Naive thymus-derived CD4-positive, alpha-beta T cell (primary cell): ENCODE data around the gene DNAAF1. TPM values are rescaled to one million over a fixed set of nuclear protein-coding genes. Genes with fewer than 3 reads are reported as not detected.

Source experiments
- ATAC-seq: fragments of 150-1000 bp; cut with Tn5 transposase; 2 replicates; pipeline ENCODE4 v1.10.0; 2021; ENCODE audit warnings: mild to moderate bottlenecking, moderate library complexity
- CTCF ChIA-PET: fragments of 350-600 bp; sonication (Branson Sonifier 250); formaldehyde crosslinking; loops from one replicate; lab custom pipeline; 2021; ENCODE audit warnings: antibody characterized with exemption; lab: Charles Lee
- POLR2A ChIA-PET: fragments of 350-600 bp; sonication (Branson Sonifier 250); formaldehyde crosslinking; loops from one replicate; lab custom pipeline; 2021; ENCODE audit warnings: antibody characterized with exemption, inconsistent platforms; lab: Charles Lee
- DNase-seq, 9 donors: peaks; one replicate each; pipeline versions ENCODE4 v3.0.0 to v3.0.0-alpha.2; 2020 to 2022; ENCODE audit warnings: mixed read lengths in 1 of 9
- H3K27ac ChIP-seq: one replicate; pipeline ENCODE4 v1.7.0; 2013; ENCODE audit warnings: mild to moderate bottlenecking, low read depth, low read length, moderate library complexity
- H3K27me3 ChIP-seq, 2 donors: one replicate each; pipeline ENCODE4 v1.7.0; 2013; ENCODE audit warnings: low read length in 2 of 2, mild to moderate bottlenecking in 2 of 2, moderate library complexity in 2 of 2; ENCODE audit not compliant: control insufficient read depth in 2 of 2, insufficient read depth in 2 of 2
- H3K36me3 ChIP-seq, 3 experiments: 1 replicate in 2 of 3; 2 replicates in 1 of 3; pipeline ENCODE4 v1.7.0; 2013; ENCODE audit warnings: low read length in 3 of 3, mild to moderate bottlenecking in 3 of 3, moderate library complexity in 1 of 3; ENCODE audit not compliant: insufficient read depth in 3 of 3, control insufficient read depth in 2 of 3
- H3K4me1 ChIP-seq, 2 donors: one replicate each; pipeline ENCODE4 v1.7.0; 2013; ENCODE audit warnings: low read length in 2 of 2, mild to moderate bottlenecking in 2 of 2, moderate library complexity in 1 of 2; ENCODE audit not compliant: control insufficient read depth in 2 of 2, insufficient read depth in 2 of 2
- H3K4me3 ChIP-seq: 2 replicates; pipeline ENCODE4 v1.7.0; 2013; ENCODE audit warnings: mild to moderate bottlenecking, low read length
- H3K9me3 ChIP-seq, 3 experiments: 1 replicate in 2 of 3; 2 replicates in 1 of 3; pipeline ENCODE4 v1.7.0; 2013; ENCODE audit warnings: low read length in 3 of 3; ENCODE audit not compliant: control insufficient read depth in 2 of 3
- H3K27ac Mint-ChIP-seq, 9 donors: one replicate each; pipeline ENCODE4 v1.8.0; 2020 to 2022; ENCODE audit warnings: mixed read lengths in 9 of 9, mild to moderate bottlenecking in 8 of 9, moderate library complexity in 5 of 9, inconsistent platforms in 2 of 9
- H3K27me3 Mint-ChIP-seq, 5 donors: one replicate each; pipeline ENCODE4 v1.8.0; 2021 to 2022; ENCODE audit warnings: mixed read lengths in 5 of 5, mild to moderate bottlenecking in 1 of 5
- H3K36me3 Mint-ChIP-seq, 5 donors: one replicate each; pipeline ENCODE4 v1.8.0; 2020 to 2022; ENCODE audit warnings: mixed read lengths in 5 of 5, mild to moderate bottlenecking in 3 of 5, inconsistent platforms in 1 of 5
- H3K4me1 Mint-ChIP-seq, 7 donors: one replicate each; pipeline ENCODE4 v1.8.0; 2020 to 2022; ENCODE audit warnings: mixed read lengths in 7 of 7, mild to moderate bottlenecking in 3 of 7, inconsistent platforms in 1 of 7
- H3K4me3 Mint-ChIP-seq, 10 donors: one replicate each; pipeline ENCODE4 v1.8.0; 2020 to 2022; ENCODE audit warnings: mild to moderate bottlenecking in 10 of 10, mixed read lengths in 10 of 10, moderate library complexity in 6 of 10, inconsistent platforms in 2 of 10
- H3K9me3 Mint-ChIP-seq, 11 donors: one replicate each; pipeline ENCODE4 v1.8.0; 2020 to 2022; ENCODE audit warnings: mixed read lengths in 11 of 11, mild to moderate bottlenecking in 4 of 11, inconsistent platforms in 1 of 11, moderate library complexity in 1 of 11
- intact Hi-C, 2 donors: fragments of 100-400 bp; cut with micrococcal nuclease; formaldehyde crosslinking; loops; one replicate each; pipeline ENCODE4 v1.15.1; 2023
- polyA plus RNA-seq, 2 donors: library from polyadenylated mRNA; unstranded; fragments of 300-500 nt; fragmentation: Illumina TruSeq; gene quantifications; one replicate each; pipeline ENCODE4 v1.2.3, GENCODE V29; 2021
- total RNA-seq, 6 experiments: library from RNA in 5 of 6; stranded (reverse) in 5 of 6; gene quantifications; 1 replicate in 5 of 6; 2 replicates in 1 of 6; pipeline ENCODE4 v1.2.3 and lab custom pipeline; 2021 to 2026

Gene DNAAF1
- total and polyA plus RNA-seq, 7 experiments from 2014 or later: 0.06 to 2.2 (median 0.38) TPM; not detected in 3

DNA sequence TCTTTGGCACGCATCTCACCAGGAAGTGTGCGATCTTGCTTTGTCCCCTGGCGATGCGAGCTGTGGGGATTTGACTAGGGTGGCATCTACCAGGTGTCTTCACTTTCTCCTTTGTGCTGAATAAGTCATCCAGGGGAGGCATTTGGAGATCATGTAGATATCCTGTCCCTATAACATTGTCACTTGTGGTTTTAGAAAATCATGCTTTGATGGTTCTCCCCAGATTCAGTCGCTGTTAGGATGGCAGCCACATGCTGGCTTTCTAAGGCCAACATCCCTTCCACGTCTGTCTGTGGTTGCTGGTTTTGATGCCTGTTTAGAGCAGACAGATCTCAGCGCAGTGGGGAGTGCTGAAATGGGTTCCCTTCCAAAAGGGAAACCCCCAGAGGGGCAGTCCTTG lies 48.4 kb downstream of the DNAAF1 start:
- Histone ChIP-seq H3K27ac (peak overlapping the region; percentile 42), H3K9me3 (no peaks in the 10 kb centered on the region), H3K36me3 (no peaks in the 10 kb centered on the region), H3K27me3 (no peaks in the 10 kb centered on the region), H3K4me3 (no peak overlapping the region), H3K4me1 (peaks cover 0 to 18% of the 10 kb centered on the region in 2 donors)
- H3K36me3 Mint-ChIP-seq: no peaks in the 10 kb centered on the region
- ATAC-seq (peak; percentile 69), DNase-seq (peak in 6 of 9 donors; percentile 33 to 43 (median 35))
- peak overlapping the region; percentile 51 to 92 (median 84) for H3K27ac Mint-ChIP-seq
- H3K27me3 Mint-ChIP-seq: peaks cover 0 to 4% (median 0%) of the 10 kb centered on the region in 5 donors
- intact Hi-C loops: loop anchor here in 1 of 2 donors (5.0 kb wide), 1 partner anchor 424 kb away; the partner anchor contains the start of gene COTL1
- peak overlapping the region; percentile 25 to 85 (median 75) for H3K4me3 Mint-ChIP-seq
- CTCF ChIA-PET: no interaction called here
- POLR2A ChIA-PET: interaction anchor here (0.6 kb wide), 1 partner anchor 291 kb away, joined by 3 read pairs; no protein-coding TSS in a partner anchor
- H3K9me3 Mint-ChIP-seq: no peaks in the 10 kb centered on the region
- H3K4me1 Mint-ChIP-seq: peaks cover 18 to 20% (median 20%) of the 10 kb centered on the region in 7 donors

DNA sequence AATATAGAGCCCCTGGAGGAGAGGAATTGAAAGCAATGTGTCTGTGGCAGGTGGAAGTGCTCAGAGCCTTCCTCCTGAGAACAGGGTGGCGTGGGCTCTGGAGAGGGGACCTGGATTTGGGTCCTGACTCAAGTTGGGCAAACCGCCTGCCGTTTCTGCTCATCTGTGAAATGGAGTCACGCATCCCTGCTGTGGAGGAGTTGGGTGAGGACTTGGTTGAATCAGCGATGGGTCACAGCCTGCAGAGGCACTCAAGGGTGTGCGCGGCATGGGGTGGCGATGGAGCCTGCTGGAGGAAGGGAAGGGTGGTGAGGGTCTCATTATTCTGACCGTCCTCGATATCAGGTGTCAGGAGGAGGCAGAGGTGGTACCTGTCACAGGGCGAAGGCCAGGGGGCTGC lies 48.9 kb downstream of the DNAAF1 start:
- POLR2A ChIA-PET: interaction anchor here (0.6 kb wide), 1 partner anchor 292 kb away, joined by 3 read pairs; no protein-coding TSS in a partner anchor
- H3K36me3 Mint-ChIP-seq: no peaks in the 10 kb centered on the region
- peaks cover 0 to 18% of the 10 kb centered on the region in 2 donors for H3K4me1 ChIP-seq
- intact Hi-C loops: loop anchor here in 1 of 2 donors (5.0 kb wide), 1 partner anchor 423 kb away; the partner anchor contains the start of gene COTL1
- ATAC-seq (no peak), DNase-seq (no peak)
- H3K4me1 Mint-ChIP-seq: peaks cover 18 to 20% (median 20%) of the 10 kb centered on the region in 7 donors
- peak overlapping the region; percentile 25 to 85 (median 75) for H3K4me3 Mint-ChIP-seq
- peak overlapping the region; percentile 42 for H3K27ac ChIP-seq
- peaks cover 0 to 4% (median 0%) of the 10 kb centered on the region in 5 donors for H3K27me3 Mint-ChIP-seq
- H3K27ac Mint-ChIP-seq: peak overlapping the region; percentile 51 to 92 (median 84)
- no peaks in the 10 kb centered on the region for H3K9me3 ChIP-seq
- CTCF ChIA-PET: no interaction called here
- H3K9me3 Mint-ChIP-seq: no peaks in the 10 kb centered on the region
- H3K36me3 ChIP-seq: no peaks in the 10 kb centered on the region
- peak overlapping the region; percentile 28 for H3K4me3 ChIP-seq
- H3K27me3 ChIP-seq: no peaks in the 10 kb centered on the region

DNA sequence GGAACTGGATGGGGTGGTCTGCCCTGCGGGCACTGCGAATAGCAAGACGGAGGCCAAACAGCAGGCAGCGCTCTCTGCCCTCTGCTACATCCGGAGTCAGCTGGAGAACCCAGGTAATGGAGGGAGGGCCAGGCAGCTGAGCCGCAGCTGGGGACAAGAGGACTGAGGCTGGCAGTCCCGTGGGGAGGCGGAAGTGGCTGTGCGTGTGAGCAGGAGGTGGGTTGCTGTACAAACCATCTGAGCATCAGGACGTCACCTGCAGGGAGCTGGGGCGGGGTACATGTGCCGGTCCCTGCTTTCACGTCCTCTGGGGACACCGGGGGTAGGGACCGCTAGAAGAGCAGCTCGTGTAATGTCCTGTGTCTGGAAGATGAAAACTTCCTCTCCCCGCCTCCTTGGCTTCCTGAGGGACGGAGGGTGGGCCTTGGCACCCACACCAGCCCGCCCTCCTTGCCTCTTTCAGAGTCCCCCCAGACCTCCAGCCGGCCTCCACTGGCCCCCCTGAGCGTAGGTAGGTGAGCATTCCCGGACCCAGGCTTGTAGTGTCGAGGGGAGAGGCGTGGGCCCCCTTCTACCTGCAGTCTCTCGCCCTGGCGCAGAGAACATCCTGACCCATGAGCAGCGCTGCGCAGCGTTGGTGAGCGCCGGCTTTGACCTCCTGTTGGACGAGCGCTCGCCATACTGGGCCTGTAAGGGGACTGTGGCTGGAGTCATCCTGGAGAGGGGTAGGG lies 49.5 kb downstream of the DNAAF1 start:
- Mint-ChIP-seq H3K27ac (peak overlapping the region; percentile 51 to 92 (median 72)), H3K9me3 (no peaks in the 10 kb centered on the region), H3K4me1 (peaks cover 18 to 20% (median 20%) of the 10 kb centered on the region in 7 donors), H3K27me3 (peaks cover 0 to 4% (median 0%) of the 10 kb centered on the region in 5 donors), H3K36me3 (no peaks in the 10 kb centered on the region), H3K4me3 (peak overlapping the region; percentile 25 to 85 (median 75))
- H3K27me3 ChIP-seq: no peaks in the 10 kb centered on the region
- POLR2A ChIA-PET: interaction anchor here (0.5 to 0.8 kb wide), 2 partner anchors 115 to 387 kb away, joined by 3 read pairs; partner anchors contain the start of gene HSBP1
- CTCF ChIA-PET: interaction anchor here (0.6 kb wide), 1 partner anchor 289 kb away, joined by 3 read pairs; no protein-coding TSS in a partner anchor
- peak overlapping the region; percentile 42 for H3K27ac ChIP-seq
- DNase-seq (peak in 7 of 9 donors; percentile 25 to 62 (median 48)), ATAC-seq (peak; percentile 63)
- H3K4me1 ChIP-seq: peaks cover 0 to 18% of the 10 kb centered on the region in 2 donors
- intact Hi-C loops: loop anchor here in 1 of 2 donors (5.0 kb wide), 1 partner anchor 423 kb away; the partner anchor contains the start of gene COTL1
- H3K36me3 ChIP-seq: no peaks in the 10 kb centered on the region
- H3K9me3 ChIP-seq: no peaks in the 10 kb centered on the region
- peak overlapping the region; percentile 28 for H3K4me3 ChIP-seq

DNA sequence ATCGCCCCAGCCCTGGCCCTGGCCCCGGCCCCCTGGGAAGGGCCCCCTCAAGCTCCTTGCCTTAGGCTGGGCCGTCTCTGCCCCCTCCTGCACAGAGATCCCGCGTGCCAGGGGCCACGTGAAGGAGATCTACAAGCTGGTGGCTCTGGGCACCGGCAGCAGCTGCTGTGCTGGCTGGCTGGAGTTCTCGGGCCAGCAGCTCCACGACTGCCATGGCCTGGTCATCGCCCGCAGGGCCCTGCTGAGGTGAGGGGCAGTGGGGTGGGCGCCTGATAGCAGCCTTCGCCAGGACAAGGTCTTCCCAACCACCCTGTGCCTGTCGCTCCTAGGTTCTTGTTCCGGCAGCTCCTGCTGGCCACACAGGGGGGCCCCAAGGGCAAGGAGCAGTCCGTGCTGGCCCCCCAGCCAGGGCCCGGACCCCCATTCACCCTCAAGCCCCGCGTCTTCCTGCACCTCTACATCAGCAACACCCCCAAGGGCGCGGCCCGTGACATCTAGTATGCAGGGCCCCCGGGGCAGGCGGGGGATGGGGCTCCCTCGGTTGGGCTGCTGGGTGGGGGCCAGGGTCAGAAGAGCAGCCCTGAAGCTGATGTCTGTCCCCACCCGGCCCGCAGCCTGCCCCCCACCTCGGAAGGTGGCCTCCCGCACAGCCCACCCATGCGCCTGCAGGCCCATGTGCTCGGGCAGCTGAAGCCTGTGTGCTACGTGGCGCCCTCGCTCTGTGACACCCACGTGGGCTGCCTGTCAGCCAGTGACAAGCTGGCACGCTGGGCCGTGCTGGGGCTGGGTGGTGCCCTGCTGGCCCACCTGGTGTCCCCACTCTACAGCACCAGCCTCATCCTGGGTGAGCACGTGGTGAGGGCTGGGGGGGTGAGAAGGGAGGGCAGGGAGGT lies 50.3 kb downstream of the DNAAF1 start:
- Histone ChIP-seq H3K9me3 (no peaks in the 10 kb centered on the region), H3K27me3 (no peaks in the 10 kb centered on the region), H3K36me3 (no peaks in the 10 kb centered on the region), H3K27ac (no peak overlapping the region), H3K4me3 (no peak overlapping the region), H3K4me1 (peaks cover 0 to 18% of the 10 kb centered on the region in 2 donors)
- ATAC-seq: no peak
- intact Hi-C loops: no loop called here
- Mint-ChIP-seq H3K27ac (no peak overlapping the region), H3K4me1 (peaks cover 18 to 20% (median 20%) of the 10 kb centered on the region in 7 donors), H3K9me3 (no peaks in the 10 kb centered on the region), H3K27me3 (peaks cover 0 to 4% (median 0%) of the 10 kb centered on the region in 5 donors), H3K4me3 (no peak overlapping the region), H3K36me3 (no peaks in the 10 kb centered on the region)
- ChIA-PET CTCF (no interaction called here), POLR2A (interaction anchor here (0.5 to 0.8 kb wide), 2 partner anchors 116 to 388 kb away, joined by 3 read pairs; partner anchors contain the start of gene HSBP1)
- DNase-seq: no peak

DNA sequence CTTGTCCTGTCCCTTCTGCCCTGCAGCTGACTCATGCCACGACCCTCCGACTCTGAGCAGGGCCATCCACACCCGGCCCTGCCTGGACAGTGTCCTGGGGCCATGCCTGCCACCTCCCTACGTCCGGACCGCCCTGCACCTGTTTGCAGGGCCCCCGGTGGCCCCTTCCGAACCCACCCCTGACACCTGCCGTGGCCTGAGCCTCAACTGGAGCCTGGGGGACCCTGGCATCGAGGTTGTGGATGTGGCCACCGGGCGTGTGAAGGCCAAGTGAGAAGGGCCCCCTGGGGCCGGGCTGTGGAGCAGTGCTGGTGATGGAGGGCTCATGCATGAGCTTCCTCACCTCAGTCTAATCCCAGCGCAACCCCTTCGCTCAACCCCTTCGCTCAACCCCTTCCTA lies 51.0 kb downstream of the DNAAF1 start:
- no peak overlapping the region for H3K27ac Mint-ChIP-seq
- no peak for DNase-seq
- POLR2A ChIA-PET: no interaction called here

More for the DNA sequence above, 51.0 kb downstream of the DNAAF1 start:
- Histone ChIP-seq H3K36me3 (no peaks in the 10 kb centered on the region), H3K27ac (no peak overlapping the region), H3K27me3 (no peaks in the 10 kb centered on the region), H3K4me3 (no peak overlapping the region), H3K4me1 (peaks cover 0 to 18% of the 10 kb centered on the region in 2 donors), H3K9me3 (no peaks in the 10 kb centered on the region)
- H3K4me3 Mint-ChIP-seq: no peak overlapping the region
- ATAC-seq: no peak
- CTCF ChIA-PET: no interaction called here
- H3K4me1 Mint-ChIP-seq: peaks cover 18 to 20% (median 20%) of the 10 kb centered on the region in 7 donors
- intact Hi-C loops: no loop called here
- peaks cover 0 to 4% (median 0%) of the 10 kb centered on the region in 5 donors for H3K27me3 Mint-ChIP-seq
- H3K36me3 Mint-ChIP-seq: no peaks in the 10 kb centered on the region
- H3K9me3 Mint-ChIP-seq: no peaks in the 10 kb centered on the region
